ENCODE results near the gene NFE2L3.
"Not testable (repeated sequence)": the region's sequence is repeated elsewhere in the genome, so short reads cannot be mapped to it uniquely, and the experiment has no call there.

NFE2L3 gene

GRCh38 chr7:26192485-26193087 is 40.6 kb downstream of the NFE2L3 start:
- H3K36me3 ChIP-seq (ENCODE audit: control insufficient read depth, insufficient read depth, low read length), result peaks cover 61% of the 10 kb centered on the region
- H3K9ac ChIP-seq (ENCODE audit: low read depth, low read length), result no peak overlapping the region
- no peak overlapping the region for H3K4me3 ChIP-seq (ENCODE audit: low read depth, low read length)
- no peaks in the 10 kb centered on the region for H3K27me3 ChIP-seq (ENCODE audit: control insufficient read depth, insufficient read depth, low read length)
- no peaks in the 10 kb centered on the region for H3K4me1 ChIP-seq (ENCODE audit: control insufficient read depth, insufficient read depth, low read length)
- no peaks in the 10 kb centered on the region for H3K9me3 ChIP-seq (ENCODE audit: control insufficient read depth, insufficient read depth, low read length)

DNA sequence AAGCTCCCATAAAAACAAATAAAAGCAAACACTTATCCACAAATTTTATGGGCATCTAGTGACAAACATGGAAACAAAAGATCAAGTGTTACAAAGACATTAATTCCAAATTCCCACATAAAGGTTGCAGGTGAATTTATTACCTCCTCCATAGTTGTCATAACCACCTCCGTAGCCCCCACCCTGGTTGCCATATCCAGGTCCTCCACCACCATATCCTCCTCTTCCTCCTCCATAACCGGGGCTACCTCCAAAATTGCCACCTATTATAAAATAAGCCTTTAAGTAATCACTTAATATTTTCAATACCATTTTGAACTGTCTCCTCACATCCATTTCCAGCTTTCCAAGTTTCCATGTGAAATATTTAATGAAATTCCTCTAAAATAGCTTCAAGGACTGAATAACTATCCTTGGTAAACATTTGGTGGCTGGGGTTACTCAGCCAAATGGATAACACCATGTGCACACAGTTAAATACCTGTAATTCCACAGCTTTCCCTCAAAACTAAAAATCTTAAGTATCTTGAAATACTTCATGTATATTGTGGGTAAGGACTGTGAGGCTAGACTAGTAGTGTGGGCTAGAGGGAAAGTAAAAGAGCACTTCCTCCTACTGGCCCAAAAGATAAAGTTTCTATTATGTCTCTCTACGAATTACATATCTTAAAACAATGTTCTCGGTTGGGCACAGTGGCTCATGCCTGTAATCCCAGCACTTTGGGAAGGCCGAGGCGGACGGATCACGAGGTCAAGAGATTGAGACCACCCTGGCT is 41.6 kb downstream of the NFE2L3 start:
- Histone ChIP-seq H3K36me3 (ENCODE audit: control insufficient read depth, insufficient read depth, low read length) (peaks cover 61% of the 10 kb centered on the region), H3K9ac (ENCODE audit: low read depth, low read length) (no peak overlapping the region), H3K27me3 (ENCODE audit: control insufficient read depth, insufficient read depth, low read length) (no peaks in the 10 kb centered on the region), H3K9me3 (ENCODE audit: control insufficient read depth, insufficient read depth, low read length) (no peaks in the 10 kb centered on the region), H3K4me1 (ENCODE audit: control insufficient read depth, insufficient read depth, low read length) (no peaks in the 10 kb centered on the region), H3K4me3 (ENCODE audit: low read depth, low read length) (no peak overlapping the region)

GRCh38 chr7:26194764-26195163 is 42.8 kb downstream of the NFE2L3 start:
- H3K36me3 ChIP-seq (ENCODE audit: control insufficient read depth, insufficient read depth, low read length), result peaks cover 62% of the 10 kb centered on the region
- H3K4me3 ChIP-seq (ENCODE audit: low read depth, low read length); H3K4me1 ChIP-seq (ENCODE audit: control insufficient read depth, insufficient read depth, low read length); H3K9ac ChIP-seq (ENCODE audit: low read depth, low read length); H3K9me3 ChIP-seq (ENCODE audit: control insufficient read depth, insufficient read depth, low read length); H3K27me3 ChIP-seq (ENCODE audit: control insufficient read depth, insufficient read depth, low read length): not testable (repeated sequence)

DNA sequence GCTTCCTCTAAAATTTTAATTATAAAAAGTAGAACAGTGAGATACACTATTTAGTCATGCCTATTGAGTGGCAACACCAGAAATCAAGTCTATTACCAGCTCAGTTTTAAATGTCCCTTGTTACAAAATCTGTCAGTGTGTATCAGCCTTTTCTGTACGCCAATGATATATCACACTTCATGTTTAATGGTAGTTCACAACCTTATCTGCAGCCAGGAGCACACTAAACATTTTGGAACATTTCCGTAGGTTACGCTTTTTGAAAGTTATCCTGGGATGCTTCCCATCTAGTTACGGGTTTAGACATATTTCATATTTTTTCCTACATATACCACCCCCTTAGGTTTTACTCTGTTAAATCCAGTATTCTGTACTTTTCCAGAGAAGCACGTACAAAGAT is 43.2 kb downstream of the NFE2L3 start:
- H3K4me3 ChIP-seq (ENCODE audit: low read depth, low read length), result no peak overlapping the region
- no peaks in the 10 kb centered on the region for H3K27me3 ChIP-seq (ENCODE audit: control insufficient read depth, insufficient read depth, low read length)
- H3K4me1 ChIP-seq (ENCODE audit: control insufficient read depth, insufficient read depth, low read length), result no peaks in the 10 kb centered on the region
- peaks cover 64% of the 10 kb centered on the region for H3K36me3 ChIP-seq (ENCODE audit: control insufficient read depth, insufficient read depth, low read length)
- H3K9me3 ChIP-seq (ENCODE audit: control insufficient read depth, insufficient read depth, low read length), result no peaks in the 10 kb centered on the region
- peak overlapping the region; percentile 13 for H3K9ac ChIP-seq (ENCODE audit: low read depth, low read length)

DNA sequence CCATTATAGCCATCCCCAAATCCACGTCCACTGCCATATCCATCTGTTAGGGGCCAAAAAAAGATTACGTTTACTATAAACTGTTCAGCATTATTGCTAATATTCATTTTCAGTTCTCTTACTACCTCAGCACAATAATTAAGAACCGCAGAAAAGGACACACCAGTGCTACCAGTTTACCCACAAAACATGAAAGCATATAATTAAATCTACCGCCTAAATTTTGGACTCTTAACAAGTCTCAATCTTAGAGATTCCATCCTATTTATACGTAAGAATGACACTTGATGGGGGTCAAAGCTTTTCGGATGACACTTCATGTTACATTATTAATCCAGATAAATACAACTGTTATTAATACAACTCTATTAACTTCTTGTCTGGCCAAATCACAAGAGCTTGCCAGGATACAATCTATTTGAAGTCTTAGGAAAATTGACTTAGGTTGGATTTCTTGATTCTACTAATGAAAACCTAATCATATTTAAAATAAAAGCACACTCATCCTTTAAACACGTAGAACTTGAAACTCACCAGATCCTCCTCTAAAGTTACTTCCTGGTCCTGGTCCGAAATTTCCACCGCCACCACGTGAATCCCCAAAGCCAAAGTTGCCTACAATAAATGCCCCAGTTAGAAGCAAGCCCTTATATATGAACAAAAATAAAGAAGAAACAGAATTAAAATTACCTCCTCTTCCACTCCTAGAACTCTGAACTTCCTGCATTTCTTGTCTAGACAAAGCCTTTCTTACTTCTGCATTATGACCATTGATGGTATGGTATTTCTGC is 44.1 kb downstream of the NFE2L3 start:
- Histone ChIP-seq H3K4me1 (ENCODE audit: control insufficient read depth, insufficient read depth, low read length) (no peaks in the 10 kb centered on the region), H3K4me3 (ENCODE audit: low read depth, low read length) (no peak overlapping the region), H3K27me3 (ENCODE audit: control insufficient read depth, insufficient read depth, low read length) (no peaks in the 10 kb centered on the region), H3K36me3 (ENCODE audit: control insufficient read depth, insufficient read depth, low read length) (peaks cover 56% of the 10 kb centered on the region), H3K9ac (ENCODE audit: low read depth, low read length) (no peak overlapping the region), H3K9me3 (ENCODE audit: control insufficient read depth, insufficient read depth, low read length) (no peaks in the 10 kb centered on the region)

DNA sequence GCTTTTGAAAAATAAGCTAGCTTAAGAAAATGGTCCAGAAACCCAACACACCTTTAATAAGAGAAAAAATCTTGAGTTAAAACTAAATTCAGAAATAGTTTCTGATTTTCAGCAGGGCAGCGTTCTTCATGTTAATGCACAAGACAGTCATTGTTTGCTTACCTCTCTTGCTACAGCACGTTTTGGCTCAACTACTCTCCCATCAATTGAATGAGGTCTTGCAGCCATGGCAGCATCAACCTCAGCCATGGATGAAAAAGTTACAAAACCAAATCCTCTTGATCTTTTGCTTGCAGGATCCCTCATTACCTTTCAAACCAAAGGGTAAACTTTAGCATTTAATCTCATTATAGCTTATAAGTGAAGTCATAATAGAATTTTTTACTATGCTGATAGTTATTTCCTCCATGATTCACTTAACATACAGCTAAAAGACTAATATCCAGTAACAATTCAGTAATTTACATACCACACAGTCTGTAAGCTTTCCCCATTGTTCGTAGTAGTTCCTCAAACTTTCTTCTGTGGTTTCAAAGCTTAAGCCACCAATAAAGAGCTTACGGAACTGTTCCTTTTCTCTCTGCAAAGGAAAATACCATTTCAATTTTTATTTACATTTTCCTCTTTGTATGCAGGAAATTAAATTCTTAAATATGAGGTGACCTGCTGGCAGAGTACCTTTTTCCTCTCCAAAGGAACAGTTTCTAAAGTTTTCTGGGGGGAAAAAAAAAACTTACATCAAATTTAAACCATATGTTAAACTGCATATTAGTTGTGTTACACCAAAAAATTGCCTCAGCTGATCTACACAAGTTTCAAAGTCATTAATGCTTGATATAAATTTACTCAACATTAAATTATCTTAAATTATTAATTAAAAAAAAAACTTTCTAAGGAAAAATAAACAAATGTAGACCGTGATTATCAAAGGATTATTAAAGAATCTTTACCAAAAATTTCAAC is 45.4 kb downstream of the NFE2L3 start:
- Histone ChIP-seq H3K4me1 (ENCODE audit: control insufficient read depth, insufficient read depth, low read length) (no peaks in the 10 kb centered on the region), H3K9me3 (ENCODE audit: control insufficient read depth, insufficient read depth, low read length) (no peaks in the 10 kb centered on the region), H3K4me3 (ENCODE audit: low read depth, low read length) (peak overlapping the region; percentile 97), H3K27me3 (ENCODE audit: control insufficient read depth, insufficient read depth, low read length) (no peaks in the 10 kb centered on the region), H3K36me3 (ENCODE audit: control insufficient read depth, insufficient read depth, low read length) (peaks cover 46% of the 10 kb centered on the region), H3K9ac (ENCODE audit: low read depth, low read length) (peak overlapping the region; percentile 100)

DNA sequence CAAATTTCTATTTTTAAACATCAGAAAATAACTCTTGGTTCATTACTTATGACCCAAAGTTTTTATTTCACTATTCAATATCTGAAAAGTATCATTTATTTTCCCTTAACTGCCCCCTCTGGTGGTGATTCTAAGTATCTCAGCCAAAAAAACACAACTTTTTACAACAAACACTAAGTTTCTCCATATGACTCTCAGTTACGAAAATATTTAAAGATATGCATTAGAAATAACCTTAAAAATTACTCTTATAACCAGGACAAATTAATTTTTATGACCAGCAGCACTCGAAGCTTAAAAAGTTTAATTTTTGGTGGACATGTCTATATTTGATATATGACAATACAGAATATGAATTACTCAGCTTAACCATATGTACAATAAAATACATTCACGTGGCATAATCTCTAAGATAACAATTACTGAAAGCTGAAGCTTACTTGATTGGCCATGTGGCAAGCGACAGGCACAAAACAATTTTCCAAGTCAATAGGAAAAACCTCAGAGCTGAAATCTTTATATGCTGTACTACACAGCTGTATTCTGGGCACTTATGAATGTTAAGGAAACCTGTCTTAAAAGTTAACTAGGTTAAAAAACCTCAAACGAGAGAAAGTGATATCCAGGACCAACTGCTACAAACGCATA is 46.3 kb downstream of the NFE2L3 start:
- Histone ChIP-seq H3K4me1 (ENCODE audit: control insufficient read depth, insufficient read depth, low read length) (no peaks in the 10 kb centered on the region), H3K9me3 (ENCODE audit: control insufficient read depth, insufficient read depth, low read length) (no peaks in the 10 kb centered on the region), H3K9ac (ENCODE audit: low read depth, low read length) (peak overlapping the region; percentile 100), H3K27me3 (ENCODE audit: control insufficient read depth, insufficient read depth, low read length) (no peaks in the 10 kb centered on the region), H3K36me3 (ENCODE audit: control insufficient read depth, insufficient read depth, low read length) (peaks cover 39% of the 10 kb centered on the region), H3K4me3 (ENCODE audit: low read depth, low read length) (peak overlapping the region; percentile 97)

DNA sequence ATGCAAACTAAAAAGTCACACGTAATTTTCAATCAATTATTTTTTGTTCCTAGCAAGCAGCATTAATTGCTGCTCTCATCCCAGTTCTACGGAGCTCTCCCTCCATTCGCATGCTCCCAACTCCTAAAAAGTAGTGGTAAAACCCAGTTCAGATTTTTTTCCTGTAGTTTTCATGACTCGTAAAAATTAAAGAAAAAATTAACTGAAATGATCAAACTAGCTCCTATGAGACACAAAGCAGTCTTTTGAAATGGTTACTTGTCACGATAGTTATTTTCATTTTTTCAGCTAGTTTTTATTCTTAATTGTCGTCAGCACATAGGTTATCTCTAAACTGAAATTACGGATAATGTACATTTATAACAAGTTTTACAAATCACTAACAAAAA is 46.8 kb downstream of the NFE2L3 start:
- H3K9me3 ChIP-seq (ENCODE audit: control insufficient read depth, insufficient read depth, low read length), result no peaks in the 10 kb centered on the region

DNA sequence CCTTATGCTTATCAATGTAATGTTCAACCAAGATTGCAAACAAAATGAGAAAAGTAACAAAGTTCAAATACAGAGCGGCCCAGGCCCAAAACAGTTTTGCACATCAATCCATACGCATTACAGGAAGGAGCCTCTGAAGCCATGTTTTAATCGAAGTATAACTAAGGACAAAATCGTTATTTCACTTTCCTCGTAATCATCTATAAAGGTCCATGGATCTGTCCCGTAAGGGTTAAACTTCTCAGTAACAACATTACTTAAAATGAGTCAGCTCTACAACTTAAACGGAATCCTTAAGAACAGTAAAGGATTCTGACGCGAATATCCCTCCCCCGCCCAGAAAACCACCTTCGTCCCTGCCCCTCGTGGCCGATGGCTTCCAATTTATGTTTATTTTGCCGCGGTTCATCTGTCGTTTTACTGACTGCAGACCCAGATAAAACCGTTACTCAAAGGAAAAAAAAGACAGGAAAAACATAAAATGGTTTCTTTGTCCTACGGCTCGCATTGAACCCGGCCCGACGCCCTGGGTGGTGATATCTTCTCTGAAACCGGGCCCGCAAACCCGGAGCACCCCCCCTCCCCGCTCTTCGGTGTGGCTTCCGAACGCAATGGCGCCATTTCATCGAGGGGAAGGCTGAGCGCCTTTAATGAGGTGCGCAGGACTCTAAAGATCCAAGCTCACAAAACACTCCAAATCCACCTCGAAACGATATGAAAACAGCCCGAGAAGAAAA is 47.5 kb downstream of the NFE2L3 start:
- Histone ChIP-seq H3K9me3 (ENCODE audit: control insufficient read depth, insufficient read depth, low read length) (no peaks in the 10 kb centered on the region), H3K4me1 (ENCODE audit: control insufficient read depth, insufficient read depth, low read length) (no peaks in the 10 kb centered on the region), H3K27me3 (ENCODE audit: control insufficient read depth, insufficient read depth, low read length) (no peaks in the 10 kb centered on the region), H3K9ac (ENCODE audit: low read depth, low read length) (peak overlapping the region; percentile 100), H3K4me3 (ENCODE audit: low read depth, low read length) (peak overlapping the region; percentile 97), H3K36me3 (ENCODE audit: control insufficient read depth, insufficient read depth, low read length) (peaks cover 28% of the 10 kb centered on the region)

More for the DNA sequence above, 46.8 kb downstream of the NFE2L3 start:
- Histone ChIP-seq H3K27me3 (ENCODE audit: control insufficient read depth, insufficient read depth, low read length) (no peaks in the 10 kb centered on the region), H3K9ac (ENCODE audit: low read depth, low read length) (peak overlapping the region; percentile 100), H3K4me1 (ENCODE audit: control insufficient read depth, insufficient read depth, low read length) (no peaks in the 10 kb centered on the region), H3K4me3 (ENCODE audit: low read depth, low read length) (peak overlapping the region; percentile 97), H3K36me3 (ENCODE audit: control insufficient read depth, insufficient read depth, low read length) (peaks cover 35% of the 10 kb centered on the region)

DNA sequence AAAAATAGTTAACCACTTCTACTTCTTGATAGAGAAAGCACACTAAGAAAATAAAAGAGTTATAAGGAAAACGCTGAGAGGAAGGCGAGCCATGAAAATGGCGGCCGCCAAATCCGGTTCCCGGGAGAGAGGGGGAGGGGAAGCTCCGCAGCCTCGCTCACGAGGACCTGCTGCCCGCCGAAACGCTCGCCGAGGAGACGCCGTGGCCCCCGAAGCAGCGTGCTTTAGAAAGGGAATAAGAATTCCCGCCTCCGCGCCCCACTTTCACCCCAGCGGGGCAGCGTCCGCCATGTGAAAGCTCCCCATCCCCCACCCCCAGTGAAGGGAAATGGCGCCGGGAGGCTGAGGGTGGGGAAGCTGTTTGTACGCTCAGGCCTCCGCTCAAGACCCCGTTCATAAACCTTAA is 48.0 kb downstream of the NFE2L3 start:
- peak overlapping the region; percentile 100 for H3K9ac ChIP-seq (ENCODE audit: low read depth, low read length)
- H3K4me3 ChIP-seq (ENCODE audit: low read depth, low read length), result peak overlapping the region; percentile 97
- H3K9me3 ChIP-seq (ENCODE audit: control insufficient read depth, insufficient read depth, low read length), result no peaks in the 10 kb centered on the region
- no peaks in the 10 kb centered on the region for H3K4me1 ChIP-seq (ENCODE audit: control insufficient read depth, insufficient read depth, low read length)
- peaks cover 24% of the 10 kb centered on the region for H3K36me3 ChIP-seq (ENCODE audit: control insufficient read depth, insufficient read depth, low read length)
- no peaks in the 10 kb centered on the region for H3K27me3 ChIP-seq (ENCODE audit: control insufficient read depth, insufficient read depth, low read length)

Measured in iPS-15b (cell line).